Measurements from ENCODE around the gene DNAJC9.

GRCh38 chr10:73218431-73219191 is 28.4 kb downstream of the DNAJC9 start:
- TF ChIP-seq POLR2A (IDR thresholded peaks at IDR 0.05): no peak
- no peak for TF ChIP-seq CTCF (IDR thresholded peaks at IDR 0.05)

Measured in thyroid gland (tissue), 4 donors.